ENCODE measurements around the gene HCRTR1. TPM values are rescaled to one million over a fixed set of nuclear protein-coding genes. Genes with fewer than 3 reads are reported as not detected.
A peak's percentile ranks its signal among the peaks of the same experiment; 100 is the strongest.

HCRTR1 gene
- not detected in 2 replicates for total RNA-seq (2014; rRNA removed; shearing (Covaris generic); ENCODE audit: low replicate concordance)

GRCh38 chr1:31617218-31617915 is at the start of gene HCRTR1:
HCRTR1 (plus strand) TSS chr1:31617689; CDS start chr1:31619193, 1,504 bp downstream.
- H3K4me3 ChIP-seq = peak within 1 kb of the TSS; percentile 49
- no peaks in the 10 kb centered on the region for H3K36me3 ChIP-seq
- DNase-seq = no peak
- no peaks in the 10 kb centered on the region for H3K27me3 ChIP-seq
- no peaks in the 10 kb centered on the region for H3K9me3 ChIP-seq

DNA sequence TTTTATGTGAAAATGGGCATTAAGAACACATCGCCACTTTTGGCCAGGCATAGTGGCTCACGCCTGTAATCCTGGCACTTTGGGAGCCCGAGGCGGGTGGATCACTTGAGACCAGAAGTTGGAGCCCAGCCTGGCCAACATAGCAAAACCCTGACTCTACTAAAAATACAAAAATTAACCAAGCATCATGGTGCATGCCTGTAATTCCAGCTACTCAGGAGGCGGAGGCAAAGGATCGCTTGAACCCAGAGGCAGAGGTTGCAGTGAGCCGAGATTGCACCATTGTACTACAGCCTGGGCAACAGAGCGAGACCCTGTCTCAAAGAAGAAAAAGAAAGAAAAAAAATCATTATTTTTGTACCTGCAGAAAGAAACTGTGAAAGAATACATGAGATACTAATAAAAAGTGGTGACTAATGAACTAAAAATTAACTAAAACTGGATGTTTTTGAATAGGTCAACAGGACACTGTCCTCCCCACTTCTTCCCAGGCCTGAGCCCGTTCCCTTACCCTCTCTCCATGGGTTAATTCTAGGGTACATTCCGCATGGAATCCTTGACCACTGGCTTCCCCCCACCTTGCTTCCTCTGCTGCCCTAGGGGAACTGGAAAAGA is 49.4 kb upstream of the HCRTR1 start:
- Histone ChIP-seq H3K4me3 (no peak overlapping the region), H3K9me3 (no peaks in the 10 kb centered on the region), H3K36me3 (no peaks in the 10 kb centered on the region), H3K27me3 (no peaks in the 10 kb centered on the region)
- DNase-seq = peak; percentile 65

- DNase-seq = no peak
- H3K27me3 ChIP-seq = no peaks in the 10 kb centered on the region
Observed at GRCh38 chr1:31568895-31569595, 48.4 kb upstream of the HCRTR1 start.

DNA sequence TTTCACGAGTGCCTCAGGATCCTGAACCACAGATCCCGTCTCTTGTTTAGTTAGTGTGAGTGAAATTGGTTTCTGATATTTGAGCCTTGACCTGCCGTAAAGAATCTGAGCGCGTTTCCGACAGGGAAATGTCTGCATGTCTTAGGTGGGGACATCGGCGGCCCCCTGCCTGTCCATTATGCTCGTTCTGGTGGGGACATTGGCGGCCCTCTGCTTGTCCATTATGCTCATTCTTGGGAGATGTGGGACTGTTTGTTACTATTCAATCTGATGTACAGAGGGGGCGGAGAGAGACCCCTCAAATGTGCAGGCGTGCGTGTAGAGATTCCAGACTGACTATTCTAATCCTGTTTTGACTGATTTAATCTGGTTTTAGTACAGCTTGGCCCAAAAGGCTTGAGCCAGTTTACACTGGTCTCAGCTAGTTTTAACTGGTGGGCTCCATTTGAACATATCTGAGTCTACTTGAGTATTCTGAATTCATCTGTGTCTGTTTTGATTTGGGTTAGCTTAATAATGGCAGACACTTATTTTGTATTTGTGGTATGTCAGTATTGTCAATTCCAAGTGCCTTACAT is 47.8 kb upstream of the HCRTR1 start:
- no peak for DNase-seq
- H3K9me3 ChIP-seq = no peaks in the 10 kb centered on the region
- no peaks in the 10 kb centered on the region for H3K27me3 ChIP-seq
- no peak overlapping the region for H3K4me3 ChIP-seq
- no peaks in the 10 kb centered on the region for H3K36me3 ChIP-seq

More at GRCh38 chr1:31568895-31569595, 48.4 kb upstream of the HCRTR1 start:
- H3K36me3 ChIP-seq = no peaks in the 10 kb centered on the region
- no peaks in the 10 kb centered on the region for H3K9me3 ChIP-seq
- no peak overlapping the region for H3K4me3 ChIP-seq

DNA sequence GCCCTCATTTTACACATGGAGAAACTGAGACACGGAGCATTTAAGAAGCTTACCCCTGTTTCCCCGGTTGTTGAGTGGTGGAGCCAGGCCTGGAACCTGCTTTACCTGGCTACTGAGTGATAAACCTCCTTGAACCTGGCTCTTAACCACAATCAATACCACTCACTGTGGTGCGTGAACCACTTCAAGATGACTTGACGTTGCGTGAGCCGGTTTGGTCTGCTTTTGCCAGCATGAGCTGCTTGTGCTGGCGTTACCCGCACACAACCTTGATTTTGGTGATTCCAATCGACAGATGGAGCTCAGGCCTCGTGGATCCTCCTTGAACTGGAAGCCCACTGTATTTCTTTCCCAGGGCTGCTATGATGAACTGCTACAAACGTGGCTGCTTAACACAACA is 47.3 kb upstream of the HCRTR1 start:
- no peak for DNase-seq
- H3K9me3 ChIP-seq = no peaks in the 10 kb centered on the region
- no peaks in the 10 kb centered on the region for H3K27me3 ChIP-seq
- no peak overlapping the region for H3K4me3 ChIP-seq
- H3K36me3 ChIP-seq = no peaks in the 10 kb centered on the region

DNA sequence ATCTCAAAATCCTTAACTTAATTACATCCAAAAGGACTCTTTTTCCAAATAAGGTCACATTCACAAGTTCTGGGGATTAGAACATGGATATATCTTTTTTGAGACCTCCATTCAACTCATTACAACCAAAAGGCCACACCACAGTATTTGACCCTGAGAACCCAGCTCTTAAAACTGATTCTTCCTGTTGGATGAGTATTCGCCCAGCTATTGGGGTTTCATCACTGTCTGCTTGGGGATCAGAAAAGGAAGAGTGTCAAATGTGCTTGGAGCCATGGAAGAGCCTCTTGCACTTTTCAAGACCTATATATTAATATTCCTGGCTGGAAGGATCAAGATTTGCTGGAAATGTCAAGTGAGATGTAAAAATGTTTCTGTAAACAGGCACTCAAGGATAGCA is 46.6 kb upstream of the HCRTR1 start:
- Histone ChIP-seq H3K9me3 (no peaks in the 10 kb centered on the region), H3K27me3 (no peaks in the 10 kb centered on the region), H3K36me3 (no peaks in the 10 kb centered on the region), H3K4me3 (no peak overlapping the region)
- DNase-seq = no peak

DNA sequence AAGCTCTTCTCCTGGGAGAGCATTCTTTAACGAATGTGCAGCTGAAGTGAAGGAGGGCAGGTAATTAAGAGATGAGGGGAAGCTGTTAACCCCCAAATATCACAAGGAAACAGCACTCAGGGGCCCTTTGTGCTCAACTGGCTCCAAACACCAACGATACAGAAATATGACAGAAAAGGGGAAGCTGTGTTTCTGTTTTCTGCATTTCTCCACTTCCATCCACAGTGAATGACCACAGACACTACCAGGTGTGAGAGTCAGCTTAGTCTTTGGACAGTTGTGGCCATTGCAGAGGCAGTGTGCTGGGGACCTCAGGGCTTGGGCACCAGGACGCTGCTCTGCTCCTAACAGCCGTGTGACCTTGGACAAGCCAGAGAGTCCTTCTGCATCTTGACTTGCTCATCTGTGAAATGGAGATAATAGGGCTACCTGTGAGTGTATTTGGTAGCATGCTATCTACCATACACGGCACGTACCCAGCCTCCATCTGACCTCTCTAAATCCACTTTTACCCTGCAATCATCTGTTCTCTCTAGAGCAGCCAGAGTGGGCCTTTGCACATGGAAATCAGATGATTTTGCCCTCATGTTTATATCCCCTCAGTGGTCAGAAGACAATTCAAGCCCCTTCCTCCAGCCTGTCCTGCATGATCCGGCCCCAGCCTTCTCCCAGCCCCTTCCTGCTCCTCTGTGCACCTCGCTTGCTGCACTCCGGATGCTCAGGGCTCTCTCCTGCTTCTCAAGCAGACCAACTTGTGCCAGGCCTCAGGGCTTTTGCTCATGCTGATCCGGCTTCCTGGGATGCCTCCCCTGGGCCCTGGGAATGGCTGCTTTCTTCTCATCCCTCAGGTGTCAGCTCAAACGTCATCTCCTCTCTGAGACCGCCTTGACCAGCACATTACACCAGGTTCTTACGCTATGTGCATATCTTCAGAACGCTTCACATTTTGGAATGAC is 45.9 kb upstream of the HCRTR1 start:
- Histone ChIP-seq H3K9me3 (no peaks in the 10 kb centered on the region), H3K4me3 (no peak overlapping the region), H3K36me3 (no peaks in the 10 kb centered on the region), H3K27me3 (no peaks in the 10 kb centered on the region)
- no peak for DNase-seq

GRCh38 chr1:31572323-31573104 is 45.0 kb upstream of the HCRTR1 start:
- H3K4me3 ChIP-seq = no peak overlapping the region
- H3K27me3 ChIP-seq = no peaks in the 10 kb centered on the region
- H3K9me3 ChIP-seq = no peaks in the 10 kb centered on the region
- no peaks in the 10 kb centered on the region for H3K36me3 ChIP-seq
- DNase-seq = no peak

- Histone ChIP-seq H3K36me3 (no peaks in the 10 kb centered on the region), H3K9me3 (no peaks in the 10 kb centered on the region), H3K27me3 (no peaks in the 10 kb centered on the region), H3K4me3 (no peak overlapping the region)
- DNase-seq = no peak
Observed at GRCh38 chr1:31573261-31573660, 44.2 kb upstream of the HCRTR1 start.

DNA sequence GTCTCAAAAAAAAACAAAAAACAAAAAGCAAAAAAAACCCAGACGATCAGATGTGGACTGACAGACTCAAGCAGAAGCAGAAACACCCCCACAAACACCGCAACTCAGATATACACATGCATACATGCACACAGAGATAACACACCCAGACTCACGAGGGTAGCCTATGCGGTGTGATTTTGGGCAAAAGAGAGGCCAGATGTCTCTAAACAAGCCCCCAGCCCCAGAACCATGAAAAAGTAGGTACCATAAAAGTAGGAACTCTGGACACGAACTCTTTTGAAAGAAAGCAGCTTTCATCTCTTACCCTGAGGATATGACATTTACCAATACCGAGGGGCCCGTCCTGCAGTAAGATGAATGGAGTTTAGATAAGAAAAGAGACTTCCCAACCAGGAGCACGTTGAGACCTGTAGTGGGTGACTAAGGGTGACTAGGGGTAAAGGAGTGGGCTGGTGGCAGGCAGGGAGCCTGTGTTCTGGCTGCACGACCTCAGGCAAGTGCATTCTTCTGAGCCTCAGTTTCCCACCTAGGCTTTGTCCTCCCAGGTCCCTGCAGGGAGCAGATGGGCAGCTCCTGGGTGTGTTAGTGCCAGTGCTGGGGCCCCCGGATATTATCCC is 42.6 kb upstream of the HCRTR1 start:
- no peak for DNase-seq
- Histone ChIP-seq H3K4me3 (no peak overlapping the region), H3K9me3 (no peaks in the 10 kb centered on the region), H3K36me3 (no peaks in the 10 kb centered on the region), H3K27me3 (no peaks in the 10 kb centered on the region)

DNA sequence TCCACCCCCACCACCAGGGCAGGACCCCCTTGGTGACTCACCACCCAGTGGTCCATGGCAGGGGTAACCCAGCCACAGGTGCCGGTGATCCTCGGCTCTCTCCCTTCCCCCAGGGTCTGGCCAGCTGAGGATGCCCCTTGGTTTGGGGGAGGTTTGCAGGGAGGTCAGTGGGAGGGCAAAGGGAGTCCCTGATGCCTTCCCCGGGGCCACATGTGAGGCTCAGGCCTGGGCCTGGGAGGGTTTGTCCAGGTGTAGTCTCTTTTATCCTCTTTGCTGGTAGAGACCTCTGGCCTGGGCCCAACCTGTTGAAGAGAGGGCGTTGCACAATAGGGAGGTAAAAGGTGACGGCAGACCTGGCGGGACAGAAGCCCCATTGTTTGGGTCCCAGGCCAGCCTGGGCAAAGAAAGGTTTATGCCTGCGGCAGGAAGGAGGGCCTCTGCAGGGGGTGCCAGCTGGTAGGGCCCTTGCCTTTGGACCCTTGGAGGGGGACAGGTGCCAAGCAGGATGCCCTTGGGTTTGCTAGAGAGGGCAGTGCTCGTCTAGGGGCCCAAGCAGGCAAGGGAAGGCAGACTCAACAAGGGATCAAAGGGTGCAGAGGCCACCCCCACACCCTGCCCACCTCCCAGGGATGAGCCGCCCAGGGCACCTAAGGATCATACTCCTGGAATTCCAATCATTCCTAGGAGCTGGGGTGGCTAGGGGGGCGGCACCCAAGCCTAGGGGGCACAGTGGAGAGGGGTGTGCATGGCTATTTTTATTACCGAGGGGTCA is 41.9 kb upstream of the HCRTR1 start:
- Histone ChIP-seq H3K27me3 (no peaks in the 10 kb centered on the region), H3K4me3 (no peak overlapping the region), H3K36me3 (no peaks in the 10 kb centered on the region), H3K9me3 (no peaks in the 10 kb centered on the region)
- no peak for DNase-seq

- Histone ChIP-seq H3K4me3 (no peak within 1 kb of the TSS), H3K9me3 (no peaks in the 10 kb centered on the region), H3K36me3 (no peaks in the 10 kb centered on the region), H3K27me3 (no peaks in the 10 kb centered on the region)
- DNase-seq = no peak
Observed at GRCh38 chr1:31576201-31576669, 41.3 kb upstream of the HCRTR1 start, which contains the start of gene TINAGL1. TINAGL1 (plus strand) TSS chr1:31576515; CDS start chr1:31577149, 634 bp downstream.

DNA sequence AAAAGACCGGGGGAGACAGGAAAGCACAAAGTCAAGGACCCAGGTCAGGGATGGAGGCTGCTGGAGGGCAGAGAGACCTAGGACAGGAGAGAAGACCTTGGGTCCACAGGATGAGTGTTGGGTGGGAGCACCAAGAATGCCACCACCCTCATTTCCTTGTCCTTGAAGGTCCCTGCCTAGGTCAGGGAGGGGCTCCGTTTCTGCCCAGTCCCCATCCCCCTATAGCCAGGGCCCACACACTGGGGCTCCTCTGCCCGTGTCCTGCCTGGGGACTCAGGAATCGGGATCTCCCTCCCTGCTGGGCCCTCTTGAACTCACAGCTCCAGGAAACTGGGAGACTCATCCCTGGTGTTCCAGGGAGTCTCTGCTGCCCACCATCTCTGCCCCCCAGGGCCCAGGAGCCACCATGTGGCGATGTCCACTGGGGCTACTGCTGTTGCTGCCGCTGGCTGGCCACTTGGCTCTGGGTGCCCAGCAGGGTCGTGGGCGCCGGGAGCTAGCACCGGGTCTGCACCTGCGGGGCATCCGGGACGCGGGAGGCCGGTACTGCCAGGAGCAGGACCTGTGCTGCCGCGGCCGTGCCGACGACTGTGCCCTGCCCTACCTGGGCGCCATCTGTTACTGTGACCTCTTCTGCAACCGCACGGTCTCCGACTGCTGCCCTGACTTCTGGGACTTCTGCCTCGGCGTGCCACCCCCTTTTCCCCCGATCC is 40.6 kb upstream of the HCRTR1 start:
- DNase-seq = no peak
- H3K36me3 ChIP-seq = no peaks in the 10 kb centered on the region
- no peak overlapping the region for H3K4me3 ChIP-seq
- H3K27me3 ChIP-seq = no peaks in the 10 kb centered on the region
- H3K9me3 ChIP-seq = no peaks in the 10 kb centered on the region
